PC-3 (cell line): ENCODE results near the gene TLE7.

Experiments
- EZH2 ChIP-seq: fragments of 300-600 bp; sonication (generic); IDR thresholded peaks from one replicate; pipeline ENCODE4 v1.6.1; 2017; ENCODE audit warnings: antibody characterized with exemption, mild to moderate bottlenecking, low read length; ENCODE audit not compliant: unreplicated experiment
- EZH2phosphoT487 ChIP-seq: fragments of 300-600 bp; sonication (generic); IDR thresholded peaks from 2 replicates; pipeline ENCODE4 v1.6.1; 2018; ENCODE audit warnings: mild to moderate bottlenecking, antibody characterized with exemption, low read length, borderline replicate concordance
- TF ChIP-seq, protein P1 (sequence below): fragments of 300-600 bp; sonication (generic); conservative IDR thresholded peaks from 2 replicates; pipeline ENCODE4 v1.5.1; 2017; ENCODE audit warnings: antibody characterized with exemption, low read depth, mild to moderate bottlenecking, low read length

DNA sequence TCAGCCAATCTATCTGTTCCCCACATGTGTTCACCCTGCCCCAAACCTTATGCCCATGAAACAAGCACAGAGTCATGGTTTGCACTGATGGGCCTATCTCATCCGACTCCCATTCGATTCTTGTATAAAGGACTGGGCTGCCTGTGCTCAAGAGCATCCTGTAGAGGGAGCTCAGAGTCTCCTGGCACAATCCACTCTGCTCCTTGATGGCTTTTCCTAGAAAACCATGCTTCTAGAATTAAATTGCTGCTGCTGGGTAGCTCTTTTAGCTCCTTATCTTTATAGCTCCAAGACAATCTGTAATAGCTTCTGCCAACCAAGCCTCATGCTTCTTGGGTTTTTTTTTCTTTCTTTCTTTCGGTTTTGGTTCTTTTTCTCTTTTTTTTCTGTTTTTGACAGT, 37.6 kb upstream of the TLE7 start:
- TF ChIP-seq, protein P1, sequence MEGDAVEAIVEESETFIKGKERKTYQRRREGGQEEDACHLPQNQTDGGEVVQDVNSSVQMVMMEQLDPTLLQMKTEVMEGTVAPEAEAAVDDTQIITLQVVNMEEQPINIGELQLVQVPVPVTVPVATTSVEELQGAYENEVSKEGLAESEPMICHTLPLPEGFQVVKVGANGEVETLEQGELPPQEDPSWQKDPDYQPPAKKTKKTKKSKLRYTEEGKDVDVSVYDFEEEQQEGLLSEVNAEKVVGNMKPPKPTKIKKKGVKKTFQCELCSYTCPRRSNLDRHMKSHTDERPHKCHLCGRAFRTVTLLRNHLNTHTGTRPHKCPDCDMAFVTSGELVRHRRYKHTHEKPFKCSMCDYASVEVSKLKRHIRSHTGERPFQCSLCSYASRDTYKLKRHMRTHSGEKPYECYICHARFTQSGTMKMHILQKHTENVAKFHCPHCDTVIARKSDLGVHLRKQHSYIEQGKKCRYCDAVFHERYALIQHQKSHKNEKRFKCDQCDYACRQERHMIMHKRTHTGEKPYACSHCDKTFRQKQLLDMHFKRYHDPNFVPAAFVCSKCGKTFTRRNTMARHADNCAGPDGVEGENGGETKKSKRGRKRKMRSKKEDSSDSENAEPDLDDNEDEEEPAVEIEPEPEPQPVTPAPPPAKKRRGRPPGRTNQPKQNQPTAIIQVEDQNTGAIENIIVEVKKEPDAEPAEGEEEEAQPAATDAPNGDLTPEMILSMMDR: peak; percentile 56
- TF ChIP-seq EZH2: no peak
- TF ChIP-seq EZH2phosphoT487: no peak
